ENCODE results near the gene FDXR.
"Not testable (repeated sequence)": the region's sequence is repeated elsewhere in the genome, so short reads cannot be mapped to it uniquely, and the experiment has no call there.

FDXR gene

DNA sequence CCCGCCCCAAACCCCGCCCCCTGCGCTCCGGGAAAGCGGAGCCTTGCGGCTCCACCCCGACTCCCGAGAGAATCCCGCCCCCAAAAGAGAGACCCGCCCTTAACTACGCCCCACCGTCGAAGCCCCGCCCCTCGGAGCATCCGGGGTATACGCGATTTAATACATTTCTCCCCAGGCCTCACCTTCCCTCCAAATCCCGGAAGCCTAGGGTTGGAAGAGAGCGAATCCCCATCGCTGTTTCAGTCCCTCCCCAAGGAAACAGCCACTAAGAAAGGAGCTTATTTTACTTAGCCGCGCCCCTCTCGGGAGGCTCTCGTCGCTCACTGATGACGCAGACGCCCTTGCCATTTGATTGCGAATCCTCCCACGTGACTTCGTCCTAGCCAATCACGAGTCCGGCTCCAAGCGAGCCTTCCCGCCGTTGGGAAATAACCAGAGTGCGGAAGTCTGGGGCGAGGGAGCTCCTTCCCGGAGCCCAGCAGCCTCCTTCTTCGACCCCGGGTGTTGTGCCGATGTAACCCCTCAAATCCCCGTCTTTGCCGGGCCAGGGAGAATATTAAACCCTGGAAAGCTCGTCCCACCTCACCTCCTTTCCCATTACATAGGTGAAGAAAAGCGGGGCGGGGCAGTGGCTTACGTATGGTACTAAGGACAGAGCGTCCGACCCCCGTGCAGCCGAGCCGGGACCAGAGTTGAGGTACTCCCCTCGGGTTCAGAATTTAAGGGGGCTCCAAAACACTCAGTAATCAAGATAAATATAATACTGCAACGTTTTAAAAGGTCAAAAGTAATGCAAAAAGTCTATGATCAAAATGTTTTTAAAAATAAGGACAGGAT lies 461 bp upstream of the FDXR start:
- ChIA-PET CTCF (interaction anchor here (0.5 to 3.1 kb wide), 14 partner anchors 8 to 876 kb away, joined by 3 to 21 read pairs (median 4); partner anchors contain the start of gene OTOP2), POLR2A (interaction anchor here (0.6 to 2.6 kb wide), 77 partner anchors 8 to 505 kb away, joined by 3 to 36 read pairs (median 5); partner anchors contain the start of genes ARMC7, CDR2L, FADS6 and HID1)
- DNase-seq (ENCODE audit: extremely low spot score) = peak; percentile 99
- TF ChIP-seq L3MBTL2 (conservative IDR thresholded peaks at IDR 0.05) (peak; percentile 95), ELF4 (IDR thresholded peaks at IDR 0.05) (peak; percentile 97), FOXA1 (IDR thresholded peaks at IDR 0.05) (no peak)

- no peak for TF ChIP-seq BHLHE40 (IDR thresholded peaks at IDR 0.05; ENCODE audit: borderline replicate concordance)
- TF ChIP-seq TARDBP (IDR thresholded peaks at IDR 0.05) = no peak
- no peak for TF ChIP-seq SP1 (IDR thresholded peaks at IDR 0.05)
- TF ChIP-seq FOXM1 (IDR thresholded peaks at IDR 0.05; ENCODE audit: borderline replicate concordance) = no peak
- DNase-seq (ENCODE audit: extremely low spot score) = no peak
- ChIA-PET POLR2A (interaction anchor here (0.8 to 2.6 kb wide), 8 partner anchors 9 to 122 kb away, joined by 3 to 26 read pairs (median 12); no protein-coding TSS in a partner anchor), CTCF (interaction anchor here (2.3 to 3.1 kb wide), 2 partner anchors 9 to 86 kb away, joined by 8 to 21 read pairs; no protein-coding TSS in a partner anchor)
Measured at GRCh38 chr17:74871356-74872076, 1.3 kb downstream of the FDXR start.

DNA sequence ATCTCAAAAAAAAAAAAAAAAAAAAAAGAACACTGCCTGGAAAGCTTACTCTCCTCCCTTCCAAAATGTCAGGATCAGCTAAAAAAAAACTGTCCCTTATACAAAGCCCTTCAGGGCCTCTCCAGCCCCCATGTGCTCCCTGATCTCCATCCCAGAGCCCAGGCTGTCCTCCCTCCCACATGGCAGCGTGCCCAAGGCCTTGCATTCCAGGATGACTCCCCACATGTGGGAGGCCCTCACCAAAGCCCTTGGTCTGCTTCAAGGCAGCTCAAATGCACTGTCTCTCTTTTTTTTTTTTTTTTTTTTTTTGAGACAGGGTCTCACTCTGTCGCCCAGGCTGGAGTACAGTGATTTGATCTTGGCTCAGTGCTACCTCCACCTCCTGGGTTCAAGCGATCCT lies 2.3 kb downstream of the FDXR start:
- ChIA-PET CTCF (interaction anchor here (1.0 to 3.1 kb wide), 3 partner anchors 8 to 79 kb away, joined by 3 to 21 read pairs (median 3); no protein-coding TSS in a partner anchor), POLR2A (interaction anchor here (1.4 kb wide), 1 partner anchor 8 kb away, joined by 5 read pairs; no protein-coding TSS in a partner anchor)
- no peak for DNase-seq (ENCODE audit: extremely low spot score)
- no peak for TF ChIP-seq SUZ12 (IDR thresholded peaks at IDR 0.05)
- TF ChIP-seq ZNF384 (IDR thresholded peaks at IDR 0.05) = no peak
- TF ChIP-seq FOXM1 (IDR thresholded peaks at IDR 0.05; ENCODE audit: borderline replicate concordance) = no peak
- no peak for TF ChIP-seq PKNOX1 (IDR thresholded peaks at IDR 0.05)
- no peak for TF ChIP-seq L3MBTL2 (conservative IDR thresholded peaks at IDR 0.05)
- no peak for TF ChIP-seq TARDBP (IDR thresholded peaks at IDR 0.05)
- no peak for TF ChIP-seq CTBP1 (IDR thresholded peaks at IDR 0.05; ENCODE audit: borderline replicate concordance)
- no peak for TF ChIP-seq FOXA1 (IDR thresholded peaks at IDR 0.05)
- no peak for TF ChIP-seq ARNT (IDR thresholded peaks at IDR 0.05)
- TF ChIP-seq SP1 (IDR thresholded peaks at IDR 0.05) = no peak
- no peak for TF ChIP-seq LEF1 (IDR thresholded peaks at IDR 0.05; ENCODE audit: borderline replicate concordance)
- no peak for TF ChIP-seq HDGF (IDR thresholded peaks at IDR 0.05; ENCODE audit: borderline replicate concordance)
- no peak for TF ChIP-seq ELF4 (IDR thresholded peaks at IDR 0.05)
- no peak for TF ChIP-seq NFRKB (IDR thresholded peaks at IDR 0.05)
- TF ChIP-seq FOXK2 (IDR thresholded peaks at IDR 0.05) = no peak
- TF ChIP-seq BHLHE40 (IDR thresholded peaks at IDR 0.05; ENCODE audit: borderline replicate concordance) = no peak

- POLR2A ChIA-PET = interaction anchor here (0.6 kb wide), 1 partner anchor 12 kb away, joined by 3 read pairs; no protein-coding TSS in a partner anchor
- DNase-seq (ENCODE audit: extremely low spot score) = not testable (repeated sequence)
- CTCF ChIA-PET = interaction anchor here (1.0 to 1.3 kb wide), 2 partner anchors 27 to 78 kb away, joined by 3 read pairs; no protein-coding TSS in a partner anchor
Measured at GRCh38 chr17:74870028-74870427, 2.8 kb downstream of the FDXR start.

- no peak for DNase-seq (ENCODE audit: extremely low spot score)
- CTCF ChIA-PET = interaction anchor here (0.6 kb wide), 2 partner anchors 77 to 78 kb away, joined by 3 read pairs; no protein-coding TSS in a partner anchor
- POLR2A ChIA-PET = interaction anchor here (0.8 kb wide), 1 partner anchor 17 kb away, joined by 3 read pairs; no protein-coding TSS in a partner anchor
- TF ChIP-seq ARNT (IDR thresholded peaks at IDR 0.05) (no peak), NFRKB (IDR thresholded peaks at IDR 0.05) (no peak), FOXM1 (IDR thresholded peaks at IDR 0.05; ENCODE audit: borderline replicate concordance) (no peak)
Measured at GRCh38 chr17:74868908-74869255, 3.9 kb downstream of the FDXR start.

DNA sequence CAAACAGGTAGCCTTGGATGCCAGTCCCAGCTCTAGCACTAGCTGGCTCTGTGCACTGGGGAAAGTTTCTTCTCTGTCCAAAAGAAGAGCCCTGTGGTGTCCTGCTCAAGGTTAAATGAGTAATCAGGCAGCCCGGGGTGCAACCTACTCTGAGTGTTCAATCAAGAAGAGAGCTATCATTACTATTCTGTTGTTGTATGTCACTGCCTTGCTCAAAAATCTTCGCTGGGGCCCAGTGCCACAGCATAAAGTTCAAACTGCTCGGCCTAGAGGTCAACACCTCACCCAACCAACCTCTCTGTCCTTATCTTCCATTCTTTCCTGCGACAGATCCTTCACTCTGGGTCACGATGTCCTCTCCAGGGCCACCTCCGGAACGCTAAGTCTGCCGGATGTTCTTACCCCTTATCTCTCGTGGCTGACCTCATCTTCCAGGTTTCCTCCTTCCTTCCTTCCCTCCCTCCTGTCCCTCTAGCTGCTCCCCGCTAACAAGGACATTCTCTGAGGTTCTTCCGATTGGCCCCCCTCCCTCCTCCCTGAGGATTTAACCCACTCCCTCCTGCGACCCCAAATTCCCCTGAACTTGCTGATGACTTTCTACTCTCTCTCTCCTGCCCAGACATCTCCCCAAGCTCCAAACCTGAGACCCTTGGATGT lies 4.4 kb downstream of the FDXR start:
- TF ChIP-seq SUZ12 (IDR thresholded peaks at IDR 0.05) (no peak), HDGF (IDR thresholded peaks at IDR 0.05; ENCODE audit: borderline replicate concordance) (no peak), PKNOX1 (IDR thresholded peaks at IDR 0.05) (no peak), FOXA1 (IDR thresholded peaks at IDR 0.05) (no peak), LEF1 (IDR thresholded peaks at IDR 0.05; ENCODE audit: borderline replicate concordance) (no peak), SP1 (IDR thresholded peaks at IDR 0.05) (no peak), BHLHE40 (IDR thresholded peaks at IDR 0.05; ENCODE audit: borderline replicate concordance) (no peak), ARNT (IDR thresholded peaks at IDR 0.05) (no peak), FOXM1 (IDR thresholded peaks at IDR 0.05; ENCODE audit: borderline replicate concordance) (no peak), CTBP1 (IDR thresholded peaks at IDR 0.05; ENCODE audit: borderline replicate concordance) (no peak)
- no peak for DNase-seq (ENCODE audit: extremely low spot score)
- ChIA-PET POLR2A (interaction anchor here (0.8 kb wide), 1 partner anchor 16 kb away, joined by 3 read pairs; no protein-coding TSS in a partner anchor), CTCF (interaction anchor here (0.6 to 0.9 kb wide), 3 partner anchors 77 to 89 kb away, joined by 3 to 4 read pairs (median 3); no protein-coding TSS in a partner anchor)
